ENCODE measurements around the gene NTF3.
A peak's percentile ranks its signal among the peaks of the same experiment; 100 is the strongest.

The NTF3 gene

DNA sequence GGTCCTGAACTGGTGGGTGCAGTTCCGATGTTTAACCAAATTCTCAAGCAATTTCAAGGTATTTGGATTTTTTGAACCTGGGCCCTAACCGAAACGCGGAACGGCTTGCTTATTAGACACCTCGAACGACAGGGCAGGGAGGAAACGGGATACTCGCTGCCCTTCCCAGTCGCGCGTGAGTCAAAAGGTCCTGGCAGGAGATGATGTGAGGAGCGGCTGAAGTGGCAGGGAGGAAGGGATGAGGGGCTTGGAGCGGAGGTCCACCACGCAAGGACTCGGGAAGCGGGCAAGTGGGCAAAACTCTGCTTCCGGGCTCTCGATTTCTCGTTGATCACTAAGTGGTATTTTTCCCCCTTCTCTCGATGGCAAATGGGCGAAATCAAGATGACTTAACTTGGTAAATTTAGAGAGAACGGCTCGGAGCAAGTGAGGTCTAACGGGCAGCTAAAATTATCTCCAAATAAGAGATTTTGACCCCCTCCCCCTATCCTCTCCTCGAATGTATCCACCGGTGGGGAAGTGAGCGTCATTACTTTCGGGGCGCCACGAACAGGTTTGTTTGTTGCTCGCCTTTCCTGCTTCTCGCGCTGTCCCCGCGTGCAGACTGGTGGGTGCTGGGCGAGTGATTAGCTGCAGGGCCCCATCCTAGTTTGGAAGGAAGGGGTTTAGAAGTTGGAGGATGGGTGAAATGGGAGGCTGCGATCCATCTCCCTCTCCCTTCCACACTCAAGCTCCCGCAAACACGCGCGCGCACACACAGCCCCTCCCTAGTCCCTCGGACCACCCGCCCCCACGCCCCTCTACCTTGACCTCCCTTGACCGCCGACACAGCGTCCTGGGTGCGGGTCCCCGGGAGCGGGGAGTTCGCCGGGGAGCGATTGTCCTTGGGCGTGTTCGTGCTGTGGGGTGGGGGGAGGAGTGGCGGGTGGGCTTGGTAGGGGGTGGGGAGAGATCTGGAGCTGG is 986 bp upstream of the NTF3 start:
- DNase-seq (ENCODE audit: low read depth in 2 of 2): no peak

DNA sequence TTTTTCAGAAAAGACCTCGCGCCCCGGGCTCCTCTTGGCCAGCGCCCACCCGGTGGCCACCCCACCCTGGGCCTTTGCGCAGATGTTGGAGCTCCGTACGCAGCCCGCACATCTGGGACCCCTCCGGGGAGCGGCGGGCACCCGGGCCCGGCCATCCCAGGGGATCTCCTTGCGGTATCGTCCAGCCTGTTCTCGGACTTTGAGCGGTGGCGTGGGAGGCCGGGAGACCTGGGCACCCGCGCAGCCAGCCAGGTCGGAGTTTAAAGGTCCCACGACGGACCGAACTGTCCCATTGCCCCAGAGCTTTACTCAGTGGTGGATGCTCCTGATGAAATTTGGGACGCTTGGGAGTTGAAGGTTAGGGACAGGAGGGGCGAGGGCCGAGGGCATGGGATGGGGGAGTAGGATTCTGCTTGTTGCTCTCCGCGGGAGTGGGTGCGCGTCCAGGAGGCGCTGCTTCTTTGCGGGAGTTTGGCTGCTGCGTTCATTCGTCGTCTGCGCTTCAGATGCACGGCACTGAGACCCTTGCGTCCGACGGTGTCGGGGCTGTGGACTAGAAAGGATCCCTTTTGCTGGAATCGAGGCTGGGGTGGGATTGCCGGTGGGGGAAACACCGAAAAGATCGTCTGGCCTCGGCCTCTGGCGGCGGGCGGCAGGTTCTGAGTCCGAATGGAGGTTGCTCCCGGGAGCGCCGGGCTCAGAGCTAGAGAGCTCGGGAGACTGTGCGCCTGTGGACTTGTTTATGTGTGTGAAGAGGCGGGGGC is 1.4 kb downstream of the NTF3 start:
- DNase-seq (ENCODE audit: low read depth in 2 of 2): no peak

DNA sequence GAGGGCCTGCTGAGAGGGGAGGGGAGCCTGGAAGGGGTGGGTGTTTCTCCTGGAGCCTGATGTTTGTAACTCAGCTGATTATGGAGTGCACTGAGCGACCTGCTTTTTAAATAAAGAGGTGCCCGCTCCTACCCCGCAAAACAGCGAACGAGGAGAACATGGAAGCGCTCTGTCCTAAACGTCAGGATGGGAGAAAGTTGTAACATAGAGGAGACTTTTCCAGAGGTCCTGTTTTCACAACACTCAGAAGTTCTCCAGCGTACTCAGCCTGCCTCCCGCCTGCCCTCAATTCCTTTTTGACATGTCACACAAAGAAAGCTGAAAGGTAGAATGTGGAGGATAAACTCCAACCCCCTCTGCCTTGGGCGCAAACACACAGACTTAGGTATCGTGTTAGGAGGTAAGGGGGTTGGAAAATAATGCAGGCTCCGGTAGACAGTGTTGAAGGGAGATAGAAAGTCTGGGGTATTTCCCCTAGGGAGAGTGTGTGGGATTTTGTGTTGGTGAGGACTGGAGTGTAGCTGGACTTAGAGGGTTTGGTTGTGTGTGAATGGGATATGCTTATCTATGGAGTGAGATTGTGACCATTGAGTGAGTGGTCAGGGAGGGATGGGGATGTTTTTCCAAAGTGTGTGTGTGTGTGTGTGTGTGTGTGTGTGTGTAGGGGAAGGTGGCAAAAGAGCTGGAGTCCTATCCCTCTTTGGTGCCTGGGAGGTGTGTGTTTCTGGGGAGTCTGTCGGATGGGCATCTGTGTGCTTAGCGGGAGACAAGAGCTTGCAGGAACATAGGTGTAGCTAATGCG is 2.1 kb downstream of the NTF3 start:
- DNase-seq (ENCODE audit: low read depth in 2 of 2): no peak

DNA sequence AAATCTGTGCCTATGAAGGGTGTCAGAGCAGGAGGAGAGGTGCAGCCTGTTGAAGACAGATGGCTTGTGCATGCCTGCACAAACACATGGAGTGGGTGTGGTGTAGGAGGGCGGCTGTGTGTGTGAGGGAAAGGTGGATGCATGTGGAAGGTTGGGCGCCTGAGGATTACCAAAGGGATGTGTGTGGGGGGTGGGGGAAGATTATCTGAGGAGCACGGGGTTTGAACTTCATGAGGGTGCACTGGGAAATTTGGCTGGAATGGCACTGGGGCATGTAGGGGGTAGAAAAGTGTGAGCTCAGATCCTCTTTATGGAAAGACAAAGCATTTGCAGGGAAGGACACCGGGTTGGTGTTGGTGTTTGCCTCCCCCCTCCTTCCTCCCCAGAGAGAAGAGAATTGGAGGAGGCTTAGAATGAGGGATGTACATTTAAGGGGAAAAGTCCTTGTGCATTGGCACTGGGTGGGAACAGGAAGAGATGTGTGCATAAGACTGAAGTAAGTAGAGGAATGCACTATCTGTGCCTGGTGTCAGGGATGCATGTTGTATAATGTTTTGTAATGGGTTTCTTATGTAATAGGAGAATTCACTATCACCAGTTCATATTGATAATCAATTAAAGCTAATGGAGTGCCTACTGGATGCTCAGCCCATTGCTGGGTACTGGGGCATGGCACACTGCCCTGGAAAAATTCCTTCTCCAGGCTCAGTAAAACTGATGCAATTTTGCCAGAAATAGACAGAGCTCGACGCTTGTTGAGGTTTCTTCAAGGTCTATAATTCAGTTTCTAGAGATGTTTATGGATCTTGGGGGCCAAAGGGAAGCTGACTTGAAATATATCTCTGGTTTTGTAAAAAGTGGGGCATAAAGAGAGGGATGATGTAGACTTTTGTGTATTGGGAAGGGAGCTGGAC is 3.0 kb downstream of the NTF3 start:
- DNase-seq (ENCODE audit: low read depth in 2 of 2): no peak

DNA sequence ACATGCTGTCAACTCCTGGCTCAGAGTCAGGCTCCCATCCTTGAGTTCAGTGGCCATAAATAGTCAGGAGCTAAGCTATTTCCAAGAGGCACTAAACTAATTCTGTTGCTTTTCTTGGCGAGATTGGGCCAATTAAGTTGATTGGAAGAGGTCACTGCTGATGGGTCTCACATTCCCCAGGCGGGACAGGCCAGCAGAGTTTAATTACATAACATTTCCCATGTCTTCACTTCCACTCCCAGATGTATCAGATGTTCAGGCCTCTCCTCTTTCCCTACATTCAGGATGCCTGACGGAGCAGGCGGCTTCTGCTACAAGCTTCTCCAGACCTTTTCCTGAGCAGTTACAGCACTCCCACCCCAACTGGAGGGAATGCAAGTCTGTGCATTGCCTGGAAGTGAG is 5.3 kb downstream of the NTF3 start:
- no peak for DNase-seq (ENCODE audit: low read depth in 2 of 2)

DNA sequence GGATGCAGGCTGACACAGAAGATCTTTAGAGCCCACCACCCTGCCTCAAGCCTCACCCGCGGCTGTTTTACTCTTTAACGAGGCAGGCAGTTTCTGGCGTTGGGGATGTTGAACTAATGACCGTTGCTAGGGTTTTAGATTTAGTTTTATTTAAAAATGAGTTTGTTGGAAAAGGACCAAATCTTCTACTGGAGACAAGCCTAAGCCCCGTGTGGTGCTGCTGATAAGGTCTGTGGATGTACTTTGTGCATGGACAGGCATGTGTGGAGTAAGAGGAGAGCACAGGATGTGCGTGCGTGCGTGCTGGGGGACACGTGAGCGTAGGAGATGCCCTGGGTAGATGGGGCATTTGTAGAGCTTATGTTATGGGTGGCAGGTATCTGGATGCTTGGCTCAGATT is 5.7 kb downstream of the NTF3 start:
- DNase-seq (ENCODE audit: low read depth in 2 of 2): no peak

DNA sequence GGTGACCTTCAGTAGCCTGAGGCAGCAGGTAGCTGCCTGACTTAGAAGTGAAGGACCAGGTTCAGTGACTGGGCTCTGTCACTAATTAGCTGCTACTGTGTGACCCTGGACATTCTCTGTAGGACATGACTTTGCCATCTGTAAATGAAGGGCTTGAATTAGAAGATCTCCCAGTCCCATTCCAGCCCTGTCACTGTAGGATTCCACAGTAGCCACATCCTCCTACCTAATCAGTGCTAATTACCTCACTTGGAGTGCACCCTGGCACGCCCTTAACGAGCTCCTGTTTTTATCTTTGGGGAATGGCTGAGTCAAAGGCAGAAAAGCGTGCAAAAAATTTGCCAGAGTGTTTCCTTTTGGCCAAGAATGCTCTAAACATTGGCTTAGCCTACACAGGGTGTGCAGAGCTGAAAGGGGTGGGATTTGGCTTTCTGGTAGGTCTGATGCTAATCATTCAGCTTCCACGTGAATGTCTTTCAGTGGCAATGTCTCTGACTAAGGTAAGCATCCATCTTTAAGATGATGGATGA is 6.8 kb downstream of the NTF3 start:
- DNase-seq (ENCODE audit: low read depth in 2 of 2): no peak

DNA sequence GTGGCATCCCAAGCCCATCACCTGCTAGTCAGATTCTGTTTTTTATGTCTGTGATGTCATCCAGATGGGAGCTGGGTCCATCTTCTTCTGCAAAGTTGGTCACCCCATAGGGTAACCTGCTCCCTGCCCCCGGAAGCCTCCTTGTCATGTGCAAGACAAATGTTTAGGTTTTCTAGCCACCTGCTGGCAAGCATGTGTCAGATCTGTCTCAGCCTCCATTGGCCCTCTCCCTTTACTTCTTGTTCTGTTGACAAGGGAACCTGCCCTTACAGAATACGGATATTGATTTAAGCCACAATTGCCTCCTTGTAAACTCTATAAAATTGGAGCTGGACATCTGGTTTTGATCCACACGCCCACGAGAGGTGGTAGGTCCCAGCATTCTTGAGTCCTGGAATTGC is 7.5 kb downstream of the NTF3 start:
- no peak for DNase-seq (ENCODE audit: low read depth in 2 of 2)

DNA sequence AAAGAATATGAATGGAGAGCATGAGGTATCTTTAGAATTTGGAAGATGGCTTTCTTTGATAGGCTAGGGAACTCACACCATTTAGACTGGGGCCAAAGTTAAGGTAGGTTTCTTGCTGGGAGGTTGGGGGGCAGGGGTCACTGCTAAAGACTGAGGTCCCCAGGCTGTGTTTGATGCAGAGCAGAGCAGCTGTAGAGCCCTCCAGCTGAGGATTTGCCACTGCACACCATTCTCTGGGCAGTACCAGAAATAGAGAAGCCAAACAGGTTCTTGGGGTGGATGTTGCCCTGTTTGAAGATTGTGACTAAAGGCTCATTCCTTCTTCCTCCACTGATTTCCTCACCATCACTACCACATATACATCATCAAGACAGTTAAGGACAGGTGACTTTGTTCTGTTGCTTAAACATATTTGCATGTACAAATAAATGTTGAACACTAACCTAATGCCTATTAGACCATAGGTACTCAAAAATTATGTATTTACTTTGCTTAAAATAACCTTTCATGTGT is 7.9 kb downstream of the NTF3 start:
- DNase-seq (ENCODE audit: low read depth in 2 of 2): no peak

DNA sequence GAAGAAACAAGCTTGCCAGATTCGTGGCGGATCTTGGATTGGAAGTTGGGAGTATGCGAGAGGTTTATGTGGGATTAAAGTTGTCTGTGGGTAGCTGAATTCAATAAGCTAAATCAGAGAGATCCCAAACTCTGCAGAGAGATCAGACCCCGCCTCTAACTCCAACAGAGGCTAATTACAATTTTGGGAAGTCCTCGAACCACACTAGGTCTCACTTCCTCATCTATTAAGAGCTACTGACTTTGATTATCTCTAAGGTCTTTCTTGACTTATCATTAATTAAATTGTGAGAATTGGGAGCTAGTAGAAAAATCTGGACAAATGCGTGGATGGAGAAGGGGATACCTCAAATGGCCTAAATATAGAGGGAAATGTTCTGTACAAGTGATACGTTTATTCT is 9.1 kb downstream of the NTF3 start:
- DNase-seq (ENCODE audit: low read depth in 2 of 2): no peak

DNA sequence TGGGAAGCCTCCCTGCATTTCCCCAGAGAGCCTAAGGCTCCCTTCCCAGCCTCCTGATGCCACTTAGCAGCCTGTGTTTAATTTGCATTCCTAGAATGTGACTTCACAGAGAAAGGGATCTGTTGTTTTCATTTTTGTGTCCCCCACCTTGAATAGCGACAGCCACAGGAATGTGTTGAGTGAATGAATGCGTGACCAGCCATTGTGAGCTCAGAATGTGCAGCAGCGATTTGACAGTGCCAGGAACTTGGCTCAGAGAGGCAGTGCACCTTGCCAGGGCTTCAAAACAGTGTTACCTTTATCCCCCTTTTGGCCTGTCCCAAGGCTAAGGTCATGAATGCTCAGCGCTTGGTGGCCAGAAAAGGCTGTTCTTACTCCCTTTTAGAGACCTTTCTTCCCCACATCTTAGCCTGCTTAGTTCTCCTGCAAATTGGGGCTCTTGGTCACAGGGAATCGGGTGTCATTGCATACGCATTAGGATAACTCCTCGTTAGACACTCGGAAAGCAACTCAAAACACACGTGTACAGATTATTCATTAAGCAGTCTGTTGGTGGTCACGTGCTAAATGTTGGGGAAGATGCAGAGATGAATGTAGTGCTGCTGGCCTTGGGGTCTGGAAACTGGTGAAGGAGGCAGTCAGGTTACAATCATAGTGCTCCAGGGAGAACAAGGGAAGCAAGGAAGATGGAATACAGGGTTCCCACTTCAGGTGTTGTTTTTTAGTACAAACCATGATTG is 9.8 kb downstream of the NTF3 start:
- peak; percentile 56 to 61 for DNase-seq (ENCODE audit: low read depth in 2 of 2)

DNA sequence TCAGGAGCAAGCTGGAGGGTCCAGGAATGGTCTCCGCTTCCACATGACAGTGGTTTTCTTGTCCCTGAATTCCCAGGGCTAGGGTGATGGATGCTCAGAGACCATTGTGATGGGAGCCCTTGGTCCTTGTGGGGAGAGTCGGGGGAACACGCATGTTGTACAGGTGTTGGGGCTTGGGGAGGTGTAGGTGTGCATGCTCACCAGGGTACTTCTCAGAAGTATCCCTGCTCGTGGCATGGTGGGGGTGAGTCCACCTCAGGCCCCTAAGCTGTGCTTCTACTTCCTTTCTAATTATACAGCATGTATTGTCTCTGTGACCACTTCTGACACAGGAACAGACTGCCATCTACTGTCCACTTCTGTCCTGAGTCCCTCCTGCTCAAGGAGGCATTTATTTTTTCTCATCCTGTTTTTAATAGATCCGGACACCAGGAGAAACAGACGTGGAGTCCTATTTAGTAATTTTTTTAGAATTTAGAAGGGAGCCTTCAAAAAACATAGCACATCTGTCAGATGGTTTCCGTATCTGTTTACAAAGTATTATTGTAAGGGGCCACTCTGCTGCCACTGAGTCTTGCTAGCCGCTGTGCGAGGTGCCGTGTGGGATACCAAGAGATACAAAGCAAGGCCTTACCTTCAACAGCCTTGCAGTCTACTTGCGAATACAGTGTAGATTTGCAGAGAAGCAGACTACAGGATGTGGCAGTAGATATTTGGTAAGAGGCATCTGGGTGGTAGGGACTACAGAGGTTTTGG is 10.5 kb downstream of the NTF3 start:
- no peak for DNase-seq (ENCODE audit: low read depth in 2 of 2)

DNA sequence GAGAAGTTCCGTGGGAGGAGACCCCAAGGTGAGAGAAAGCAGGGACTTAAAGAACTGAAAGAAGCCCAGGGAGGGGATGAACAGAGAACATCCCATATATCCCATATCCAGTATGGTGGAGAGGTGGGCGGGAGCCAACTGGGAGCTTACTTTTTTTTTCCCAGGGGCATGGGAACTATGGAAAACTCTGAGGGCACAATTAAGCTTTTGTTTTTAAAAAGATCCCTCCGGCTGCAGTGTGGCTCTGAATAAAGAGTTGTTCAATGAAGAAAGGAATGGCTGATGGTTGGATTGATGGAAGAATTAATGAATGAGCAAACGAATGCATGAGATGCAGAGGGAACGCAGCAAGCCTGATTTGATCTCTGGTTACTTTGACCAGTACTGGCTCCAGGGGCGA is 12.6 kb downstream of the NTF3 start:
- DNase-seq (ENCODE audit: low read depth in 2 of 2): no peak

DNA sequence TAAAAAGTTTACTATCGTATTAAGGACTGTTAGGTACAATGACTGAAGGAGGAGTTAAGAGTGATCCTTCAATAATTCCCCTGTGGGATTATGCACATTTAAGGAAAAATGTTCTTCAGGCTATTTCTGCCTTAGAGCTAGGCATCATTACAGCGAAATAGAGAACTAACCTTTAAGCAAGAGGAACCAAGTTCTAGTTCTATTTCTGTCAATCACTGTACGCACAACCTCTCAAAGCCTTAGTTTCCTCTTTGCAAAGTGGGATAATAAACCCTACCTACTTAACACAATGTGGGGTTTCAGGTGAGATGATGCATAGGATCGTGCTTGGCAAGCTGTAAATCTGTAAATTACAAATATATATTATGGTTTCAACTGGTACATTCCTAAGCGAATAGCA is 15.4 kb downstream of the NTF3 start:
- no peak for DNase-seq (ENCODE audit: low read depth in 2 of 2)

DNA sequence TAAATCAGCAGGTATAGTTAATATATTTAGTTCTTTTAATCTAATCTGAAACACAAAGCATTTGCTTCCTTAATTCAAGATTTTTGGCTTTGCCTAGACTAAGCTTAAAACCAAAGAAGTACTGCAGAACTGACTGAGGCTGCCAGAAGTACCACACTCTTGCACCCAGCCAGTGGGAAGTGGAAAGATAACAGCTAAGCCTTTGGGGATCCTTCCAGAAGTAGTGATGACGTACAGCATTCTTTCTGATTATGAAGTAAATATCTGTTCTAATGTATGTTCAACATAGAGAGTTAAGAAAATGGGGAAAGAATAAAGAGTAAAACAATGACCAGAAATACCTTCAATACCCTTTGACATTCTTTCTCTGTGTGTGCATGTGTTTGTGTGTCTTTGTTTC is 19.3 kb downstream of the NTF3 start:
- DNase-seq (ENCODE audit: low read depth in 2 of 2): no peak

DNA sequence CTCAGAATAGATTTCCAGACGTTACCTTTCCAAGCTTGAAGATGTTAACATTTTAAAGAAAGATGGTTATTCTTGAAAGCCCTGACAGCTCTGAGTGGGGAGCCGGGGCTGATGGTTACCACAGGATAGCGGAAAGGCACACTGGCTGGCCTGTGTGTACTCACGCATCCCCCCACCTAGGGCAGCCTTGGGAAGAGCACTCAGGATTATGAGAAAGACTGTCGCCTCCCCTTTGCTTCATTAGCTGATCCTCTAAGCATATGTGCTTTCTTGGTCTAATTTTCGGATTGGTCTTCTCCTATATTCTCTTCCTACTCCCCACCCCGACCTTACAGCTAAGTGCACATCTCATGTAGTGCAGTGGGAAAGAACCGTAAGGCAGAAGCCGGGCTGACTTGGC is 20.7 kb downstream of the NTF3 start:
- DNase-seq (ENCODE audit: low read depth in 2 of 2): no peak

DNA sequence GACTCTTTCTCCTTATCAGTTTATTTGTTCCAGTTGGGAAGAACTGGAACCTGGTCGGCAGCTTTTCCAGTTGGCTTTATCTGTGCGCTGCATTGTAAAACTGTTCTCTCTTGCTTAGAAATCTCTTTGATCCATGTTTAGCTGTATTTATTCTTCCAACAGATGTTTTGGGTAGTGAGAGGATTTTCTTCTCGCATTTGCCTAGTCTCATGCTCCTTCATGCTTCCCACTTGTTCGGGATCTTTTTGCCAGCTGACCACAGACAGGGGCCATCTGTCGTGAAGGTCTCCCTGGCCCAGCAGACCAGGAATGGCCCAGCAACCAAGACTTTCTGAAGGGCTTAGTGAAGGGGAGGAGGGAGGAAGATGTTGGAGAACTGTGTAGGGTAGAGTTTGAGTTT is 21.6 kb downstream of the NTF3 start:
- DNase-seq (ENCODE audit: low read depth in 2 of 2): no peak

DNA sequence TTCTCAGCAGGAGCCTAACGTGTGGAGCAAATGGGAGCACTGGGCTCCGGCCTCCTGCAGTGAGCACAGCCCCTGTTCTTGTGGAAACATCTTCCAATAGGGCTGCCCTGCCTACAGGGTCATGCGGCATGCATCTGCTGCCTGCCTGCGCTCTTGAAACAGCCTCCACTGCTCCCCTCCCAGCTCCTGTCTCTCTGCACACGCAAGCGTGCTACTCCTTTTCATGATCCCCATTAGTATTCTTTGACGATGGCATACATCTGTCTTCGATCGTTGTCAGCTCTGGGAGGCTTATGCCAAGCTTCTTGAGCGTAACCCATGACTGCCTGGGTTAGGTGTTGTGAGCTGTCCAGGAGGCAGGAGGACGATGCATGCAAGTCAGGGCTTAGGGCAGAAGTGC is 23.1 kb downstream of the NTF3 start:
- DNase-seq (ENCODE audit: low read depth in 2 of 2): no peak

DNA sequence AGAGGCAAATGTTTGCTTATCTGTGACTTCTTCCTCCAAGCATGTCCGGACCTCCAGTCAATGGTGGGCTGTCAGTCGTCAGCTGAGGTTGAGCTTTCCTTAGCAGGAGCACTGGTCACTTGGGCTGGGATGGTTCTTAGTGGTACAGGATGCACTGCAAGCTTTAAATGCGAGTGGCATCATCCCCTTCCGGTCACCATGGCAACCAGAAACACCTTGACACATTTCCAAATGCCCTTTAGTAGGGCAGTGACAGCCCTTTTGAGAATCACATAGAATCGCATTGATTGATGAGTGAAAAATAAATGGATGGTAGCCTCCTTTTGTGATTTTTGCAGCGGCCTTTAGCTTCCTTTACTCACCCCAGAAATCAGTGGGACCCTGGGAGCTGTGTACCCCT is 24.1 kb downstream of the NTF3 start:
- no peak for DNase-seq (ENCODE audit: low read depth in 2 of 2)
